CD4-positive, alpha-beta T cell (primary cell): Measurements from ENCODE around the gene PARP1. TPM values are rescaled to one million over a fixed set of nuclear protein-coding genes. Genes with fewer than 3 reads are reported as not detected.

Experiments
- ATAC-seq: fragments of 200-7000 bp; cut with Tn5 transposase; one replicate; pipeline ENCODE4 v1.10.0; 2022; ENCODE audit warnings: mild to moderate bottlenecking; ENCODE audit not compliant: poor library complexity
- CTCF ChIA-PET: fragments of 350-600 bp; sonication (Branson Sonifier 250); formaldehyde crosslinking; loops from one replicate; lab custom pipeline; 2021; ENCODE audit warnings: antibody characterized with exemption, inconsistent platforms; lab: Charles Lee
- POLR2A ChIA-PET: fragments of 350-600 bp; sonication (Branson Sonifier 250); formaldehyde crosslinking; loops from one replicate; lab custom pipeline; 2021; ENCODE audit warnings: antibody characterized with exemption, inconsistent platforms; lab: Charles Lee
- DNase-seq, 14 experiments: peaks; one replicate each; pipeline ENCODE4 v3.0.0-alpha.2; 2013 to 2020; ENCODE audit warnings: mixed read lengths in 2 of 14
- H3K27ac ChIP-seq, 2 donors: one replicate each; pipeline versions ENCODE4 v1.5.1 to v1.7.0; 2013; ENCODE audit warnings: low read length in 2 of 2, low read depth in 1 of 2, mild to moderate bottlenecking in 1 of 2
- H3K27me3 ChIP-seq, 2 experiments: 1 replicate in 1 of 2; 2 replicates in 1 of 2; pipeline versions ENCODE4 v1.6.1 to v1.7.0; 2013; ENCODE audit warnings: low read length in 2 of 2, control low read depth in 1 of 2, mild to moderate bottlenecking in 1 of 2, moderate library complexity in 1 of 2; ENCODE audit not compliant: insufficient read depth in 2 of 2, control insufficient read depth in 1 of 2
- H3K36me3 ChIP-seq: one replicate; pipeline ENCODE4 v1.6.1; 2013; ENCODE audit warnings: low read length, control low read depth; ENCODE audit not compliant: insufficient read depth
- H3K4me1 ChIP-seq: one replicate; pipeline ENCODE4 v1.6.1; 2013; ENCODE audit warnings: low read length, control low read depth; ENCODE audit not compliant: insufficient read depth
- H3K4me3 ChIP-seq: one replicate; pipeline ENCODE4 v1.5.1; 2013; ENCODE audit warnings: mild to moderate bottlenecking, low read length, moderate library complexity
- H3K9me3 ChIP-seq, 2 experiments: 1 replicate in 1 of 2; 2 replicates in 1 of 2; pipeline versions ENCODE4 v1.6.1 to v1.7.0; 2013; ENCODE audit warnings: low read length in 2 of 2, mild to moderate bottlenecking in 2 of 2, control low read depth in 1 of 2, moderate library complexity in 1 of 2; ENCODE audit not compliant: control insufficient read depth in 1 of 2, insufficient read depth in 1 of 2
- H3K27ac Mint-ChIP-seq: one replicate; pipeline ENCODE4 v1.8.0; 2020; ENCODE audit warnings: mixed read lengths
- H3K27me3 Mint-ChIP-seq: one replicate; pipeline ENCODE4 v1.8.0; 2021; ENCODE audit warnings: mixed read lengths
- H3K36me3 Mint-ChIP-seq: one replicate; pipeline ENCODE4 v1.8.0; 2021; ENCODE audit warnings: low read depth, mixed read lengths
- H3K4me1 Mint-ChIP-seq: one replicate; pipeline ENCODE4 v1.8.0; 2021; ENCODE audit warnings: low read depth, mixed read lengths
- H3K4me3 Mint-ChIP-seq: one replicate; pipeline ENCODE4 v1.8.0; 2020; ENCODE audit warnings: mild to moderate bottlenecking, mixed read lengths
- H3K9me3 Mint-ChIP-seq: one replicate; pipeline ENCODE4 v1.8.0; 2020; ENCODE audit warnings: mixed read lengths
- CTCF ChIP-seq: fragments of 200-600 bp; IDR thresholded peaks from one replicate; pipeline ENCODE4 v1.8.0; 2022; ENCODE audit warnings: antibody characterized with exemption, mild to moderate bottlenecking
- intact Hi-C, 2 experiments: fragments of 100-400 bp; cut with DNase I in 1 of 2; cut with micrococcal nuclease in 1 of 2; formaldehyde crosslinking; loops; one replicate each; pipeline versions ENCODE4 v1.15.1 to v1.9.0; 2023 to 2025; cut with DNase I, micrococcal nuclease
- total RNA-seq, 174 experiments: library from RNA in 2 of 174; stranded (reverse) in 2 of 174; gene quantifications; one replicate each; pipeline ENCODE4 v1.2.3 and lab custom pipeline; 2021 to 2026

Gene PARP1
- total RNA-seq, 2 experiments from 2014 or later, result 59.3 to 63.6 TPM

DNA sequence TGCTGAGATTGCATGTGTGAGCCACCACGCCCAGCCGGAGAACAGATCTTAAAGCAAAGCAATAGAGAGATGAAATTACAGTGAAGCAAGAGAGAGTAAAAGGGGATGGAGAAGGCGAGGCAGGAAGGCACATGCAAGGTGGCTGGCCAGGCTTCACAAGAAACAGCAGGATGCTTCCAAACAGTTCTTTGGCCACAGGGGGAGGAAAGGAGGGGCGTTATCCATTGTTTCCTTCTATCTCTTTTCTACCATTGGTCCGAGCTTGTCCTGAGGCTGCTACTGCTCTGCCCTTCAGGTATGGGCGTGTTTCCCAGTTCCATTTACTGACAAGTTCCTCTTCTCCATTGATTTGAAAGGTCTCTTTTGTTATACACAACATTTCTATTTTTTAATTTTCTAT is 33.7 kb upstream of the PARP1 start:
- Histone ChIP-seq H3K9me3 (no peaks in the 10 kb centered on the region), H3K27me3 (no peaks in the 10 kb centered on the region), H3K36me3 (no peaks in the 10 kb centered on the region), H3K4me1 (peaks cover 32% of the 10 kb centered on the region), H3K27ac (no peak overlapping the region), H3K4me3 (no peak overlapping the region)
- H3K27ac Mint-ChIP-seq, result no peak overlapping the region
- TF ChIP-seq CTCF, result no peak
- no peaks in the 10 kb centered on the region for H3K27me3 Mint-ChIP-seq
- H3K36me3 Mint-ChIP-seq, result no peaks in the 10 kb centered on the region
- intact Hi-C loops, result loop anchor here in 1 of 2 experiments (5.0 kb wide), 1 partner anchor 34 kb away; the partner anchor contains the start of gene PARP1
- H3K9me3 Mint-ChIP-seq, result no peaks in the 10 kb centered on the region
- no peak overlapping the region for H3K4me3 Mint-ChIP-seq
- peaks cover 34% of the 10 kb centered on the region for H3K4me1 Mint-ChIP-seq
- ATAC-seq (no peak), DNase-seq (no peak)
- ChIA-PET CTCF (interaction anchor here (1.1 kb wide), 2 partner anchors 16 to 34 kb away, joined by 3 read pairs; partner anchors contain the start of gene PARP1), POLR2A (interaction anchor here (1.6 to 2.1 kb wide), 2 partner anchors 16 to 34 kb away, joined by 3 to 10 read pairs; partner anchors contain the start of gene PARP1)

DNA sequence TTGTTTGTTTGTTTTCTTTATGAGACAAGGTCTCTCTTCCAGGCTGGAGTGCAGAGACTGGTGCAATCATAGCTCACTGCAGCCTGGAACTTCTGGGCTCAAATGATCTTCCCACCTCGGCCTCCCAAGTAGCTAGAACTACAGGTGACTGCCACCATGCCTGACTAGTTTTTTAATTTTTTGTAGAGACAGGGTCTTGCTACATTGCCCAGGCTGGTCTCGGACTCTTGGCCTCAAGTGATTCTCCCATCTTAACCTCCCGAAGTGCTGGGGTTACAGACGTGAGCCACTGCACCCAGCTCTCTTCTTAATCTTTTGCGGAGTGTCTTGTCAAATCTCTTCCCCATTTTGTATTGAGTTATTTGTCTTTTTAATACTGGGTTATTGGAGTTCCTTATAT is 32.6 kb upstream of the PARP1 start:
- Histone ChIP-seq H3K36me3 (no peaks in the 10 kb centered on the region), H3K27ac (no peak overlapping the region), H3K4me3 (no peak overlapping the region), H3K4me1 (peaks cover 21% of the 10 kb centered on the region), H3K9me3 (no peaks in the 10 kb centered on the region), H3K27me3 (no peaks in the 10 kb centered on the region)
- no peak overlapping the region for H3K27ac Mint-ChIP-seq
- intact Hi-C loops, result loop anchor here in 1 of 2 experiments (5.0 kb wide), 1 partner anchor 33 kb away; the partner anchor contains the start of gene PARP1
- TF ChIP-seq CTCF, result no peak
- ChIA-PET POLR2A (interaction anchor here (1.6 to 2.1 kb wide), 2 partner anchors 15 to 33 kb away, joined by 3 to 10 read pairs; partner anchors contain the start of gene PARP1), CTCF (no interaction called here)
- H3K27me3 Mint-ChIP-seq, result no peaks in the 10 kb centered on the region
- ATAC-seq (no peak), DNase-seq (no peak)
- no peak overlapping the region for H3K4me3 Mint-ChIP-seq
- H3K36me3 Mint-ChIP-seq, result no peaks in the 10 kb centered on the region
- no peaks in the 10 kb centered on the region for H3K9me3 Mint-ChIP-seq
- peaks cover 23% of the 10 kb centered on the region for H3K4me1 Mint-ChIP-seq

DNA sequence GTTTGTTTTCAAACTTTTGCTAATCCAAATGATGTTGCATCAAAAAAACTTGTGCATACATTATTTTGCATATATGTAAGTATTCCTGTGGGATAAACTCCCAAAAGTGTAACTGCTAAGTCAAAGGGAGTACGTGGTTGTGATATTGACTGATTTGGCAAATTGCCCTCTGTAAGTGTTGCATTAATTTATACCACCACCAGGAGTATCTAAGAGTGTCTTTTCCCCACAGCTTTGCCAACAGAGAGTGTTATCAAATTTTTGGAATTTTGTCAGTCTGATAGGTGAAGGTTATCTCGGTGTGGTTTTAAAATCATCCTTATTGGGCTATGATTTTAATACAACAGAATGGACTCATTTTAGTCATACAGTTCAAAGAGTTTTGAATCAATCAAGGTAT is 30.1 kb upstream of the PARP1 start:
- intact Hi-C loops, result no loop called here
- no peaks in the 10 kb centered on the region for H3K36me3 Mint-ChIP-seq

More for the DNA sequence above, 30.1 kb upstream of the PARP1 start:
- no peak overlapping the region for H3K27ac ChIP-seq
- no peak overlapping the region for H3K27ac Mint-ChIP-seq
- H3K4me1 ChIP-seq, result no peaks in the 10 kb centered on the region
- no peak overlapping the region for H3K4me3 Mint-ChIP-seq
- ChIA-PET CTCF (interaction anchor here (1.0 kb wide), 1 partner anchor 30 kb away, joined by 4 read pairs; the partner anchor contains the start of gene PARP1), POLR2A (interaction anchor here (2.1 kb wide), 1 partner anchor 30 kb away, joined by 5 read pairs; the partner anchor contains the start of gene PARP1)
- peak; percentile 41 for ATAC-seq
- no peak overlapping the region for H3K4me3 ChIP-seq
- no peaks in the 10 kb centered on the region for H3K9me3 Mint-ChIP-seq
- no peaks in the 10 kb centered on the region for H3K9me3 ChIP-seq
- DNase-seq, result peak in 2 of 14 experiments; percentile 17 to 38
- H3K36me3 ChIP-seq, result no peaks in the 10 kb centered on the region
- peak; percentile 15 for TF ChIP-seq CTCF
- no peaks in the 10 kb centered on the region for H3K27me3 Mint-ChIP-seq
- no peaks in the 10 kb centered on the region for H3K4me1 Mint-ChIP-seq
- H3K27me3 ChIP-seq, result no peaks in the 10 kb centered on the region
